Smooth muscle cell of the brain vasculature (primary cell): ENCODE data around the gene GPR152.
"Not testable (repeated sequence)": the region's sequence is repeated elsewhere in the genome, so short reads cannot be mapped to it uniquely, and the experiment has no call there.

Experiments used
- DNase-seq: peaks from one replicate; pipeline ENCODE4 v3.0.0-alpha.2; 2012; ENCODE audit warnings: low read depth, low spot score

Gene GPR152

DNA sequence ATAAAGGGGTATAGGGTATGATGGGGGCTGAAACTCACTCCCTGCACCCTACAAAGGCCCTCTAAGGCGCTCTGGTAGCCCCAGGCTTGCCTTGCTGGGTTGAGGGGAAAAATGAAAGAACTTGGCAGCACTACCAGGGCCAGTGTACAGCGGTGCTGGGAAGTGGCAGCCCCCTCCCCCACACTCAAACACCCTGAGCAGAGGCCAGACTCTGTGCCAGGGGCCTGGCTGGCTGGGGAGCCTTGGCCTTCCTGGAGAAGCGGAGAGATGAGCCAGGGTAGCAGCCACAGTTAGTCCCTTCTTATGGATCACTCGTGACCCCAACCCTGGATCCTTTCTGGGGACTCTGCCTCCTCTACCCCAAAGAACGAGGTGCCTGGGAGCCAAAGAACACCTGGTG, 13.8 kb upstream of the GPR152 start:
- DNase-seq, result no peak

DNA sequence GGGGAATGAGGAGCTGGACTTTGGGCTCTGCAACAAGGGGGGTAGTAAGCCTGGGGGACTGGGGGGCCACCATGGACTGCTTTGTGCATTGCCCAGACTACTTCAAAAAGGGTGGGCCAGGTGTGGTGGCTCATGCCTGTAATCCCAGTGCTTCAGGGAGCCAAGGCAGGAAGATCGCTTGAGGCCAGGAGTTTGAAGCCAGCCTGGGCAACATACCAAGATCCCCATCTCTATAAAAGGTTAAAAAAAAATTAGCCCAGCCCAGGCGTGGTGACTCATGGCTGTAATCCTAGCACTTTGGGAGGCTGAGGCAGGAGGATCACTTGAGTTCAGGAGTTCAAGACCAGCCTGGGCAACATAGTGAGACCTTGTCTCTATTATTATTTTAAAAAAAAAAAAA, 13.0 kb upstream of the GPR152 start:
- DNase-seq, result not testable (repeated sequence)

DNA sequence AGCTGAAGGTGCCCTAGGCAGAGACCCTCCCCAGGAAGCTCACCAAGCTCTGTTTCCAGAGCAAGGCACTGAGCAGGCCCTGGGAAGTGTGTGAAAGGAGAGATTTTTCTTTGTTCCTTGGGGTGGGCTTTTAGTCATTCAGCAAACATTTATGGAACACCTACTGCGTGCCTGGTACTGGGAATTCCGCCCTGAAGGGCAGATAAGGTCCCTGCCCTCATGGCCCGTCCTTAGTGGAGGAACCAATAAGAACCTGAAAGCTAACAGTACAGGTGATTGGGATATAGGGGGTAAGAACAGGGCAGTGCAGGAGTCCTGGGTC, 12.6 kb upstream of the GPR152 start:
- no peak for DNase-seq

DNA sequence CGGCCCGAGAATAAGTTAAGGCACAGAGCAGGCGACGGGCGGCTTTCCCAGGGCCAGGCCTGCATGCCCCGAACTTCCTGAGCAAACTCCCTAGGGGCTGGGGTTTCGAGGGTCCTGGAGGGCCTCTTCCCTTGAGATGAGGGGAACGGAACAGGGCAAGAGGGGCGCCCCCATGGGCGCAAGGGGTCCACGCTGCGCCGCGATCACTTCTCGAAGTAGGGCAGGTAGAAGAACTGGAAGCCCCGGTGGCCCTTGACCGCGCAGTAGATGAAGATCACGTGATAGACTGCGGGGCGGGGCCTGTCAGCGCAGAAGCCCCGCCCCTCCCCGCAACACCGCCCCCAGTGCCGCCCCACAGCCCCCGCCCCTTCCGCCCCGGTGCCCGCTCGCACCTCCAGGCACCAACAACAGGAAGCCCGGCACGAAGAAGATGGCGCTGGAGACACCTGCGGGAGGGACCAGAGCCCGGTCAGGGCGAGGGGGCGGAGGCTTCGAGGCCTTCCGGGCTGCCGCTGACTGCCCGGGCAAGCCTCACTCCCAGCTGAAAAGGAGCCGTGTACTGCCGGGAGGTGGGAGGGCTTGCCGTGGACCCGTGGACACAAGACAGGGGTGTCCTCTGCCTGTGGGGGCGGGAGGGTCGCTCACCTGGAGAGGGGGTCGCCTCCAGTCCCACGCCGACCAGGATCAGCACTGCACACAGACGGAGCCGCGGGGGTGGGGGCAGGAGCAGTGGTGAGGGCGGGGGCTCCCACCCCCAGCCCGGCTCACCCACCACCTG, 12.1 kb upstream of the GPR152 start:
- DNase-seq, result no peak

- no peak for DNase-seq
Measured at GRCh38 chr11:67463680-67464410, 11.3 kb upstream of the GPR152 start.

GRCh38 chr11:67463186-67463585, 10.7 kb upstream of the GPR152 start:
- no peak for DNase-seq

DNA sequence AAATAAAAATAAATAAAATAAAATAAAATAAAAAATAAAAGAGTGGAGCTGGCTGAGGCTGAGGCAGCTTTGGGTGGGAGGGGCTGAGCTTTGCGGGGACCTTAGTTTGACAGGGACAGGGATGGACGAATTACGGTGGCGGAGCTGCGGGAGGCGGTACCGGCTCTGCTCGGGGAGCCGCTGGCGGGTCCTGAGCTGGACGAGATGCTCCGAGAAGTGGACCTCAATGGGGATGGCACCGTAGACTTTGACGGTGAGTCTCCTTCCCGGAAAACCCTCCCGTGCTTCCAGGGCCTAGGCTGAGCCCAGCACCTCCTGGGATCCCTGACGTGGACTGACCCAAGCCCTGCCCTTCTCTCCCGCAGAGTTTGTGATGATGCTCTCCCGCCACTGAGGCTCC, 5.7 kb upstream of the GPR152 start:
- DNase-seq, result no peak

- DNase-seq, result no peak
Measured at GRCh38 chr11:67457453-67457852, 4.9 kb upstream of the GPR152 start.

DNA sequence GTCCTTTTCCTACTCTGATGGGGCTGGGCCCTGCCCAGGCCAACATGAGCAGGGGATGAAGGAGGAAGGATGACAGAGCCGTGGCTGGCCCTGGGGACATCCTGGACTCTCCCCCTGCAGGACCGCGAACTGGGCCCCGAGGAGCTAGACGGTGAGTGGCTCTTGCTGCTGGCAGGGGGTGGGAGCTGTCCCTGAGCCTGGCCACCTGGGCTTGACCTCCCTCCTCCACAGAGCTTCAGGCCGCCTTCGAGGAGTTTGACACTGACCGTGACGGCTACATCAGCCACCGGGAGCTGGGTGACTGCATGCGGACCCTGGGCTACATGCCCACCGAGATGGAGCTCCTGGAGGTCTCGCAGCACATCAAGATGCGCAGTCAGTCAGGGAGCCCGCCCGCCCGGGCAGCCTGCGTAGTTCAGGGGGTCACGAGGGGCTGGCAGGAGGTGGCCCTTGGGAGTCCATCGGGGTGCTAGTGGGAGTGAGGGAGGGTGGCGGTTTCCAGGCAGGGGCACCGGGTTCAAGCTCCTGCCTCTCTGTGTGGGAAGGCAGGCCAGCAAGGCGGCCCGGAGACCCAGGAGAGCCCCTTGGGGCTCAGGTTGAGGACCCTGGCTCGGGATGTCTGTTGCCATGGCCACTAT, 3.7 kb upstream of the GPR152 start:
- no peak for DNase-seq

GRCh38 chr11:67455054-67455453, 2.5 kb upstream of the GPR152 start, which contains the start of gene CABP4:
Gene CABP4, plus strand, starts transcription at chr11:67455354. Its CDS starts 70 bp downstream, at chr11:67455424.
- no peak for DNase-seq

- no peak for DNase-seq
Measured at GRCh38 chr11:67453816-67454732, 1.5 kb upstream of the GPR152 start.

GRCh38 chr11:67451658-67451976, 912 bp downstream of the GPR152 start:
- no peak for DNase-seq

- DNase-seq, result no peak
Measured at GRCh38 chr11:67450796-67451657, 1.5 kb downstream of the GPR152 start.

DNA sequence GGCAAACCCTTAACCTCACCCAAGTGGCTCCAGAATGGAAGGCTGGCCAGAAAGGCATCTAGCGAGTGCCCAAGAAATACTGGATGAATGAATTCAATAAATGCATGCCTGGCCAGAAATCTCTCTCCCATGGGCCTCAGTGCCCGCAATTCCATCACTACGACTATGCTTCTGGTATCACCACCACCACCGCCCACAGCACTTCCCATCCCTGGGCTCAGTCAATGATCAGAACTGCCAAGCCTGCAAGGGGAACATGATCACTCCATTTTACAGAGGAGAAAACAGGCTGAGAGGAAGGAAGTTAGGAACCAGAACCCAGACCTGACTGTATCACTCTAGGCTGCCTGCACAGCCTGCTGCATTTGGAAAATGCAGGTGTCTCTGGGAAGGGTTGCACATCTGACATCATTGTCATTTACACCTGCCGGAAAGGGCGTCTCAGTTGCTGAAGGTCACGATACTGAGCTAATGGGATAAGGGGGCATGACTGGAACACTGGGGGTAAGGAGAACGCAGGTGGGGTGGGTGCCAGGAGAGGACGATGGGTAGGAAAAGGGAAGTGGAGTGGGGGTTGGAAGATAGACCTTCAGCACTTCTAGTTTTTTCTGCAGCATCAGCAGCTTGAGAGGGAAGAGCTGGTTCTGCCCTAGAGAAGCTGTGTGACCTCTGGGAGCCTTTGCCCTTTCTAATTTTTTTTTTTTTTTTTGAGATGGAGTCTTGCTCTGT, 3.2 kb downstream of the GPR152 start:
- no peak for DNase-seq

- no peak for DNase-seq
Measured at GRCh38 chr11:67448220-67448609, 4.3 kb downstream of the GPR152 start.

GRCh38 chr11:67445515-67445914, 7.0 kb downstream of the GPR152 start:
- DNase-seq, result no peak

DNA sequence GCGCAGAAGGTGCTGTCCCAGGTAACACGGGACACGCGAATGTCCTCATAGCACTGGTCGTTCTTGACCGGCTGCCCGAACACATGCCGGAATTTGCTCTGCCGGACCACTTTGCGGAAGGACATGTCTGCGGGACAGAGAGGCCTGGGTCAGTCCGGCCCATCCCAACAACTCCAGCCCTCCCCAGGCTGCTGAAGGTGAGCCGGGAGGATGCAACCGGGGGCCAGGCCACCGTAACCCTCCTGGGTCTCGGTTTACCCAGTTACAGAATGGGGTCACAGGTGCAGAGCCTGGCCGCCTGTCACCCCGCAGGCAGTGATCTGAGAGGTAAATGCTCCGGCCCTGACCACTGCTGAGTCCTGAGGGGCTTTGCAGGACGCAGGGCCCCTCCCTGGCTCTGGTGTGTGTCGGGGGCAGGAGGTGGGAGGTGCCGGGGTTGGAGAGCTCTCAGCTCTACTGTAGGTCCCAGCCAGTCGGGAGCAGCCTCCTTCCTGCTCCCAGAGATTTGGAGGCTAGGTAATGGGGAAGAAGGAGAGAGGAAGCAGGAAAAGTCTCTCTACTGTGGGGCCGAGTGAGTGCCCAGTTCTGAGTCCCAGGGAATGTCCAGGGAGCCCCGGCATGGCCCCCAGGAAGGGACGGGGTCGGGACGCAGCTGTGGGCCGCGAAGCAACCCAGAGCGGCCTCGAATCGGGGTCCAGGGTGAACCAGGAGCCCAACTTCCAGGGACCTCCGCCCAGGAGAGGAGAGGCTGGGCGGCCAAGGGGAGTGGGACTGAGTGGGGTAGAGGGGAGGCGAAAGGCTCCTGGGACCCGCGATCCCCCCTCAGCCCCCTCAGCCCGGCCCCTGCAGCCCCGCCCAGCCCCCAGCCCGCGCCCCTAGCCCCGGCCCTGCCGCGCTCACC, 9.8 kb downstream of the GPR152 start:
- no peak for DNase-seq

GRCh38 chr11:67441731-67442351, 10.7 kb downstream of the GPR152 start:
- no peak for DNase-seq

DNA sequence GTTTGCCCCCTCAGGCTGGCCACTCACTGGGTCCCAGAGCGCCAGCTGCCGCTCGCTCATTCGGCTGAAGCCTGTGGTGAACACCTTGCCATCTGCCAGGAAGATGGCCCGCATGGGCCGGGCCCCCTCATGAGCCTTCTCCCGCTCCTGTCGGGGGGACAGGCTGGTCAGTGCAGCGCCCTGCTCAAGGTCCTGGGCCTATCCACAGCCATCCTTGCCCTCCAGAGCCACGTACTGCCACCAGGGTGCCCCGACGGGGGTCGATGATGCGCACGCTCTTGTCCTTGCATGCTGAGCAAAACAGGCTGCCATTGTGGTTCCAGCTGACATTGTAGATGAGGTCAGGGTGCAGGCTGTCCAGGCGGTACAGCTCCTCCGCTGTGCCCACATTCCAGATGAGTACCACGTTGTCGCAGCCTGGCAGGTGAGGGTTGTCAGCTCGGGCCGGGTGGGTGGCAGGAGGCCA, 11.4 kb downstream of the GPR152 start:
- no peak for DNase-seq
